AG09309 (cell line): Measurements from ENCODE around the gene PHF21A.
A peak's percentile ranks its signal among the peaks of the same experiment; 100 is the strongest.

Experiments used
- DNase-seq: peaks from one replicate; pipeline ENCODE4 v3.0.0-alpha.2; 2010; ENCODE audit warnings: low read depth
- H3K4me3 ChIP-seq: 2 replicates; pipeline ENCODE4 v1.5.1; 2011; ENCODE audit warnings: mild to moderate bottlenecking, low read depth, low read length, moderate library complexity; ENCODE audit not compliant: control insufficient read depth
- CTCF ChIP-seq: IDR thresholded peaks from 2 replicates; pipeline ENCODE4 v1.5.1; 2011; ENCODE audit warnings: mild to moderate bottlenecking, low read depth, low read length, inconsistent platforms; ENCODE audit not compliant: insufficient read depth, control insufficient read depth; ENCODE audit errors: missing control alignments

The PHF21A gene

GRCh38 chr11:46100670-46101069 is 20.6 kb downstream of the PHF21A start:
- no peak for TF ChIP-seq CTCF
- DNase-seq = no peak
- H3K4me3 ChIP-seq = no peak overlapping the region

- no peak overlapping the region for H3K4me3 ChIP-seq
- no peak for TF ChIP-seq CTCF
- no peak for DNase-seq
Observed at GRCh38 chr11:46099963-46100316, 21.3 kb downstream of the PHF21A start.

- TF ChIP-seq CTCF = no peak
- DNase-seq = no peak
- no peak overlapping the region for H3K4me3 ChIP-seq
Observed at GRCh38 chr11:46090375-46090774, 30.9 kb downstream of the PHF21A start.

- no peak for TF ChIP-seq CTCF
- DNase-seq = no peak
- no peak overlapping the region for H3K4me3 ChIP-seq
Observed at GRCh38 chr11:46079662-46080061, 41.6 kb downstream of the PHF21A start.

- H3K4me3 ChIP-seq = no peak overlapping the region
- DNase-seq = no peak
- peak; percentile 14 for TF ChIP-seq CTCF
Observed at GRCh38 chr11:46075928-46076327, 45.3 kb downstream of the PHF21A start.

GRCh38 chr11:46075168-46075567 is 46.1 kb downstream of the PHF21A start:
- DNase-seq = no peak
- no peak for TF ChIP-seq CTCF
- H3K4me3 ChIP-seq = no peak overlapping the region

GRCh38 chr11:46073632-46074031 is 47.6 kb downstream of the PHF21A start:
- no peak overlapping the region for H3K4me3 ChIP-seq
- no peak for DNase-seq
- TF ChIP-seq CTCF = no peak
